Right kidney (tissue), 1 donor: ENCODE data around the gene DDN.

ENCODE experiments used
- DNase-seq: peaks from one replicate; pipeline ENCODE4 v3.0.0-alpha.2; 2016

DDN gene

GRCh38 chr12:48967991-48968390, 31.2 kb downstream of the DDN start:
- no peak for DNase-seq

GRCh38 chr12:48966177-48966895, 32.8 kb downstream of the DDN start:
- no peak for DNase-seq

- no peak for DNase-seq
These were observed 33.8 kb downstream of the DDN start for GRCh38 chr12:48965298-48965838.

GRCh38 chr12:48961801-48962200, 37.4 kb downstream of the DDN start:
- no peak for DNase-seq

GRCh38 chr12:48961331-48961730, 37.8 kb downstream of the DDN start:
- DNase-seq, result no peak

- DNase-seq, result no peak
These were observed 38.3 kb downstream of the DDN start for GRCh38 chr12:48960834-48961233.

GRCh38 chr12:48958049-48958388, 41.2 kb downstream of the DDN start:
- DNase-seq, result no peak

- peak; percentile 92 for DNase-seq
These were observed 41.8 kb downstream of the DDN start, which contains the start of gene ARF3 for GRCh38 chr12:48957141-48958048. Gene ARF3 (minus strand): TSS chr12:48957487. CDS start chr12:48941095, 16,392 bp downstream.

GRCh38 chr12:48956279-48957140, 42.7 kb downstream of the DDN start:
- peak; percentile 80 for DNase-seq

GRCh38 chr12:48954841-48955501, 44.2 kb downstream of the DDN start:
- DNase-seq, result no peak

GRCh38 chr12:48954061-48954460, 45.1 kb downstream of the DDN start:
- no peak for DNase-seq

- no peak for DNase-seq
These were observed 46.5 kb downstream of the DDN start for GRCh38 chr12:48952691-48953090.

- DNase-seq, result no peak
These were observed 51.4 kb downstream of the DDN start for GRCh38 chr12:48947727-48948126.

GRCh38 chr12:48946943-48947342, 52.2 kb downstream of the DDN start:
- DNase-seq, result no peak

- DNase-seq, result no peak
These were observed 53.0 kb downstream of the DDN start for GRCh38 chr12:48946205-48946604.
